Purkinje cell (primary cell): ENCODE measurements around the gene ACAP3. TPM values are rescaled to one million over a fixed set of nuclear protein-coding genes. Genes with fewer than 3 reads are reported as not detected.

Experiments
- polyA plus RNA-seq: library from polyadenylated mRNA; unstranded; fragments of >200 nt; fragmentation: Nextera tagmentation; gene quantifications from 2 replicates; pipeline ENCODE4 v1.2.1, GENCODE V29; 2014

The ACAP3 gene
- polyA plus RNA-seq: 0.91 and 4.7 TPM in 2 replicates

GRCh38 chr1:1307923-1308755 lies at the start of gene ACAP3, which contains the start of gene PUSL1:
TSS of gene ACAP3 (minus strand) at chr1:1307930. CDS start at chr1:1307815, 115 bp downstream.
TSS of gene PUSL1 (plus strand) at chr1:1308597. CDS start at chr1:1308644, 47 bp downstream.

GRCh38 chr1:1349256-1350012 lies 41.7 kb upstream of the ACAP3 start, which contains the start of gene DVL1:
TSS of gene DVL1 (minus strand) at chr1:1349418. CDS start at chr1:1349065, 353 bp downstream.

GRCh38 chr1:1331068-1331965 lies 23.6 kb upstream of the ACAP3 start, which contains the start of gene TAS1R3:
TSS of gene TAS1R3 (plus strand) at chr1:1331280. CDS start at chr1:1331346, 66 bp downstream.

GRCh38 chr1:1324524-1325287 lies 17.0 kb upstream of the ACAP3 start, which contains the start of the genes CPTP and INTS11:
TSS of gene CPTP (plus strand) at chr1:1324802. CDS start at chr1:1326911, 2,109 bp downstream.
TSS of gene INTS11 (minus strand) at chr1:1324660. CDS start at chr1:1324608, 52 bp downstream.

GRCh38 chr1:1273512-1274298 lies 34.0 kb downstream of the ACAP3 start, which contains the start of gene UBE2J2:
TSS of gene UBE2J2 (minus strand) at chr1:1273854. CDS start at chr1:1267992, 5,862 bp downstream.

GRCh38 chr1:1246577-1247340 lies 61.0 kb downstream of the ACAP3 start, which contains the start of gene C1QTNF12:
TSS of gene C1QTNF12 (minus strand) at chr1:1246722. CDS start at chr1:1246690, 32 bp downstream.

Other genes starting within 250 kb of the ACAP3 start
- gene RNF223, start 233.6 kb downstream of the ACAP3 start, polyA plus RNA-seq: not detected in 2 replicates
- 0.26 TPM in 1 of 2 replicates, not detected in the other for gene C1orf159, start 191.8 kb downstream of the ACAP3 start, polyA plus RNA-seq
- not detected in 2 replicates for gene TTLL10, start 134.1 kb downstream of the ACAP3 start, polyA plus RNA-seq
- not detected in 2 replicates for gene TNFRSF18, start 101.3 kb downstream of the ACAP3 start, polyA plus RNA-seq
- not detected in 2 replicates for gene TNFRSF4, start 93.8 kb downstream of the ACAP3 start, polyA plus RNA-seq
- 3.7 and 10.0 TPM in 2 replicates for gene SDF4, start 75.9 kb downstream of the ACAP3 start, polyA plus RNA-seq
- gene B3GALT6, start 75.7 kb downstream of the ACAP3 start, polyA plus RNA-seq: 1.3 and 1.5 TPM in 2 replicates
- not detected in 2 replicates for gene C1QTNF12, start 61.2 kb downstream of the ACAP3 start, polyA plus RNA-seq
- gene UBE2J2, start 34.1 kb downstream of the ACAP3 start, polyA plus RNA-seq: 0.87 and 3.4 TPM in 2 replicates
- gene SCNN1D, start 27.5 kb downstream of the ACAP3 start, polyA plus RNA-seq: not detected in 2 replicates
- 0.26 and 2.6 TPM in 2 replicates for gene PUSL1, start 667 bp upstream of the ACAP3 start, polyA plus RNA-seq
- 13.9 and 14.6 TPM in 2 replicates for gene INTS11, start 16.7 kb upstream of the ACAP3 start, polyA plus RNA-seq
- gene CPTP, start 16.9 kb upstream of the ACAP3 start, polyA plus RNA-seq: 0.21 and 0.26 TPM in 2 replicates
- not detected in 2 replicates for gene TAS1R3, start 23.4 kb upstream of the ACAP3 start, polyA plus RNA-seq
- gene DVL1, start 41.5 kb upstream of the ACAP3 start, polyA plus RNA-seq: 0.86 and 1.1 TPM in 2 replicates
- 0.63 and 3.6 TPM in 2 replicates for gene MXRA8, start 50.6 kb upstream of the ACAP3 start, polyA plus RNA-seq
- 29.6 and 36.4 TPM in 2 replicates for gene AURKAIP1, start 67.3 kb upstream of the ACAP3 start, polyA plus RNA-seq
- gene CCNL2, start 91.4 kb upstream of the ACAP3 start, polyA plus RNA-seq: 22.1 and 24.2 TPM in 2 replicates
- gene MRPL20, start 99.4 kb upstream of the ACAP3 start, polyA plus RNA-seq: 252 and 299 TPM in 2 replicates
- 0.24 TPM in 1 of 2 replicates, not detected in the other for gene ANKRD65, start 113.3 kb upstream of the ACAP3 start, polyA plus RNA-seq
- 0.74 TPM in 1 of 2 replicates, not detected in the other for gene VWA1, start 127.8 kb upstream of the ACAP3 start, polyA plus RNA-seq
- gene ATAD3C, start 141.8 kb upstream of the ACAP3 start, polyA plus RNA-seq: 3.1 and 14.2 TPM in 2 replicates
- not detected in 2 replicates for gene ATAD3B, start 163.8 kb upstream of the ACAP3 start, polyA plus RNA-seq
- 0.10 and 0.27 TPM in 2 replicates for gene ATAD3A, start 204.2 kb upstream of the ACAP3 start, polyA plus RNA-seq
- not detected in 2 replicates for gene TMEM240, start 232.7 kb upstream of the ACAP3 start, polyA plus RNA-seq